GM18861 (cell line): Measurements from ENCODE around the gene SPATA9.
A peak's percentile ranks its signal among the peaks of the same experiment; 100 is the strongest.
"Not testable (repeated sequence)": the region's sequence is repeated elsewhere in the genome, so short reads cannot be mapped to it uniquely, and the experiment has no call there.

ENCODE experiments used
- ATAC-seq: cut with Tn5 transposase; IDR thresholded peaks from one replicate; pipeline ENCODE4 v1.9.1; 2021; ENCODE audit not compliant: unreplicated experiment

SPATA9 gene

GRCh38 chr5:95647886-95648860 is 34.6 kb downstream of the SPATA9 start:
- no peak for ATAC-seq

DNA sequence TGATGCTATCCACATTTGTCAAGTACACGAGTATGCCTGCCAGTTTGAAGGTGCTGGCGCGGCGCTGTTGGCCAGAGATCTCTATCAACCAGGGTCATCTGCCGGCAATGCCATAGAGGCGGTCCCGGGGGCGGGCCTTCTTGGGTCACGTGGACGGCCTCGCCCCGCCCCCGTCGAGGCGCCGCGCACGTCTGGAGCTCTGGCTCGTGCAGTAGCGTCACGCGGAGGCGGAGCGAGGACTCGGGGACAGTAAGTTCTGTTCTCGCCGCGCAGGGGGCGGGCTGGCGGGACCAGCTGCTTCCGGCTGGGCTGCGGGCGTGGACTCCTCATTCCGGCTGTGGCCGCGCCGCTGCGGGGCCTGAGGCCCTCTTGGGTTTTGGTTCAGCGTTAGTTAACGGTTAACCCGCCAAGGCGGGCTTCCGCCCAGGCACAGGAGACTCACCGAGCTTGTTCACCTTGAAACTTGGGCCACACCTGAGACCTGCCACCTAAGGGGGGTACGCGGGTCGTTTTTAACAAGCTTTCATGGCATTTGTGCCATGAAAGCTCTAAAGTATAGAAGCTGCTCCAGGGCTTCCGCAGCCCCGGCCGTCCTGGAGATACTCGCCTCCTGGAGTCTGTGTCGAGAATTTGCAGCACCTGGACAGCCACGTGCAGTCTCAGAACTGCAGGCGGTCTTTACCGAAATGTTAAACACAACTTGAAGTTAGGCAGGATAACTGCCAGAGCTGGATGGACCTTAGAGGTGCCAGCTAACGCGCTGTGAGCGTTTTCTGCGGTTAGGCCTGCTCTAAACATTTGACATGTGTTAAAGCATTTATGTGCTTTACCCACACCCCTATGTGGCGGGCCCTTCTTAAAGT is 36.0 kb downstream of the SPATA9 start, which contains the start of gene RFESD:
RFESD (plus strand) TSS at position 209 of the 863 bp plus-strand sequence. CDS start 5,495 bp downstream, outside the sequence.
- peak; percentile 93 for ATAC-seq

DNA sequence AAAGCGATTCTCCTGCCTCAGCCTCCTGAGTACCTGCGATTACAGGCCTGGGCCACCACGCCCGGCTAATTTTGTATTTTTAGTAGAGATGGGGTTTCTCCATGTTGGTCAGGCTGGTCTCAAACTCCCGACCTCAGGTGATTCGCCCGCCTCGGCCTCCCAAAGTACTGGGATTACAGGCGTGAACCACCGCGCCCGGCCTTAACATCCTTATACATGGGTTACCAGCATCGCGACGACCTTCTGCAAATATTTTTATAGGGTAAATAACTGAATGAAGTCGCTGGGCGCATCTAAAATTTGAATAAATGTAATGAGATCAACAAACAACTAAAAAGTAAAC is 36.6 kb downstream of the SPATA9 start:
- not testable (repeated sequence) for ATAC-seq

- ATAC-seq = peak; percentile 31
These were observed 38.3 kb downstream of the SPATA9 start for GRCh38 chr5:95644351-95645042.

DNA sequence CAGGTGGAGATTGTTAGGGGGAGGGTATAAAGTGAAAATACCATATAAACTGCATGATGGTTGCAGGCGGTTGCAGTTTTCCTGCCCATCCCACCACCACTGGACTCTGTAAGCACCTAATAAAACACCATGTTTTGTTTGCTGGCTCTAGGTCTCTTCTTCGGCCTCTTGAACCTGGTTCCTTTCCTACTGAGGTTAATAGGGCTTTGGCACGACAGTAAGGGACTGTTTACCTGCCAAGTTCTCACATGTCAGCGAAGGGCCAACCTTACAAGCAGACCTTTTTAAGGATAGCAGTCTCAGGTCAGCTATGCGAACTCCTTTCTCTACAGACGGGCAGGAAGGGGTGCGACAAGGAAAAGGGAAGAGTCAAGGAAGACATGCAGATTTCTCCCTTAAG is 39.6 kb downstream of the SPATA9 start:
- no peak for ATAC-seq

GRCh38 chr5:95641741-95642220 is 41.0 kb downstream of the SPATA9 start:
- ATAC-seq = no peak

GRCh38 chr5:95638632-95639031 is 44.2 kb downstream of the SPATA9 start:
- ATAC-seq = no peak

DNA sequence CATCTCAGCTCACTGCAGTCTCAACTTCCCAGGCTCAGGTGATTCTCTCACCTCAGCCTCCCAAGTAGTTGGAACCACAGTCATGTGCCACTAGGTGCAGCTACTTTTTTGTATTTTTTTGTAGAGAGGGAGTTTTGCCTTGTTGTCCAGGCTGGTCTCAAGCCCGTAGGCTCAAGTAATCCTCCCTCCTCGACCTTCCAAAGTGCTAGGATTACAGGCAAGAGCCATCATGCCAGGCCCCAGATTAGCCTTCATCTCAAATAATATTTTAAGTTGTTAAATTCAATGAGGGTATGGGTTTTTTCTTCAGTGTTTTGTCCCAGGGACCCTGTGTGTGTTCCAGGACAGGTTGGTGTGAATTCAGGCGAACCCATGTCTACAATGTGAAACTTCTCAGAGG is 48.7 kb downstream of the SPATA9 start:
- ATAC-seq = no peak

GRCh38 chr5:95633671-95634070 is 49.1 kb downstream of the SPATA9 start:
- no peak for ATAC-seq

DNA sequence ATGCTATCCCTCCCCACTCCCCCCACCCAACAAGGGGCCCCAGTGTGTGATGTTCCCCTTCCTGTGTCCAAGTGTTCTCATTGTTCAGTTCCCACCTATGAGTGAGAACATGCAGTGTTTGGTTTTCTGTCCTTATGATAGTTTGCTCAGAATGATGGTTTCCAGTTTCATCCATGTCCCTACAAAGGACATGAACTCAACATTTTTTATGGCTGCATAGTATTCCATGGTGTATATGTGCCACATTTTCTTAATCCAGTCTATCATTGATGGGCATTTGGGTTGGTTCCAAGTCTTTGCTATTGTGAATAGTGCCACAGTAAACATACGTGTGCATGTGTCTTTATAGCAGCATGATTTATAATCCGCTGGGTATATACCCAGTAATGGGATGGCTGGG is 49.8 kb downstream of the SPATA9 start:
- not testable (repeated sequence) for ATAC-seq

GRCh38 chr5:95631991-95632675 is 50.7 kb downstream of the SPATA9 start:
- ATAC-seq = peak; percentile 96

DNA sequence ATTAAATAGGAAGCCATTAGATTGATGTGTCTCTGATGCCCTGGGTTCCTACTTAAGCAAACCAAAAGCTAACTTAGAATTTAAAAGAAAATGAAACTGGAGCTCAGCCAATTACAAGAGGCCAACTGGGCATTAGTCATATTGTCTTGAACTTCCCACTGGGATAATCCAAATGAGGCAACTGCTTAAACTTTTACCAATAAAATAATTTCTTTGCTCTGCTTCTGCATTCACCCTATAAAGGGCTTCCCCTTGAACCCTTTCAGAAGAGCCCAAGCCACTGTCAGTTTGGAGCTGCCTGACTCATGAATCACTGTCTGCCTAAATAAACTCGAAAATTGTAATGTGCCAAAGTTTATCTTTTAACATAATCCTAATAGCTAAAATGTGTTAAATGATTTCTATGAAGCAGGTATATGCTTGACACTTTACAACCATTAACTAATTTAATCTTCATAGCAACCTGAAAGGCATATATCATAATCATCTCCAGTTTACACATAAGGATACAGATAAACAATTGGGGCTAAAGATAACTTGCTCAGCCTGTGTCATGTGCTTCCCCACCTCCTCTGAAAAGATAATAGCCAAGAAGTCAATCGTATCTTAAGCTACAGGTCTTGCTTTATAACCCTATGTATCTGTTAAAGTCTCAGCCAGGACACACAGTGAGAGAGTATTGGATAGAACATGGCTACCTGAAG is 51.4 kb downstream of the SPATA9 start:
- no peak for ATAC-seq

GRCh38 chr5:95630394-95630917 is 52.3 kb downstream of the SPATA9 start:
- no peak for ATAC-seq

DNA sequence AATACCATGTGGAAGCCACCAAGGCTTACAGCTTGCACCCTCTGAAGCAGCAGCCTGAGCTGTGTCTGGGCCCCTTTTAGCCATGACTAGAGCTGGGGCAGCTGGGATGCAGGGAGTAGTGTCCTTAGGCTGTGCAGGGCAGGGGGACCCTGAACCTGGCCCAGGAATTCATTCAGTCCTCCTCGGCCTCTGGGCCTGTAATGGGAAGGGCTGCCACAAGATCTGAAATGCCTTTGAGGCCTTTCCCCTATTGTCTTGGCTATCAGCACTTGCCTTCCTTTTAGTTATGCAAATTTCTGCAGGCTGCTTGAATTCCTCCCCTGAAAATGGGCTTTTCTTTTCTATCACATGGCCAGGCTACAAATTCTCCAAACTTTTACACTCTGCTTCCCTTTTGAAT is 53.9 kb downstream of the SPATA9 start:
- no peak for ATAC-seq

GRCh38 chr5:95627971-95628810 is 54.6 kb downstream of the SPATA9 start:
- ATAC-seq = no peak

DNA sequence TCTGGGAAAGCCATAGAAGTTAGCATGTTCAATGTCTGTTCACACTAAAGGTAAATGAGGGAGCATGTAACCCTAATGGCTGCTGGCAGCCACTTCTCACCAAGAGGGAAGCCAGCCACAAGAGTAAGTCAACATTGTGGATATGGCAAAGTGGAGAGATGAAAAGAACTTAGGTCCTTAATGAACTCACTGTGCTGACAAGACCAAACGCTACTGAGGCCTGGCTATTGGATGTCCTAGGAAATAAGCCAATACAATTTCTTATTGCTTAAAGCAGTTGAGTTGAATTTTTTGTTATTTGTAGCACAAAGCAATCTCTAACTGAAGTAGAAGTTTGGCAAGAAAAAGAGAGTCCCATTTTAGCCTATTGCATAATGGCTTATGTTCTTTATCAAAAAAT is 56.1 kb downstream of the SPATA9 start:
- ATAC-seq = no peak

GRCh38 chr5:95624368-95624767 is 58.4 kb downstream of the SPATA9 start:
- ATAC-seq = no peak

DNA sequence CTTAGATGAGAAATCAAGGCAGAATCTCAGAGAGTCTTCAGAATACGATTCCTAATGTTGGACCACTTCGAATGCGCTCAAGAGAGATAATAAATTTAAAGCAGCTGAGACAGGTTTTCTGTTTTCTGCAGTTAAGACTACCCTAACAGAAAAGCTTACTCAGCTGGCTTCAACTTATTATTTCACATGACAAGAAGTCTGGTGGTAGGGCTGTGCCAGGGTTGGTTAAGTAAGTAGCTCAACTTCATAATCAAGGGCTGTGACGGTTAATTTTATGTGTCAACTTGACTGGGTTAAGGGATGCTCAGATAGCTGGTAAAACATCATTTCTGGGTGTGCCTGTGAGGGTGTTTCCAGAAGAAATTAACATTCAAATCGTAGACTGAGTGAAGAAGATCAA is 59.1 kb downstream of the SPATA9 start:
- no peak for ATAC-seq
